ENCODE data around the gene OR56A3. TPM values are rescaled to one million over a fixed set of nuclear protein-coding genes. Genes with fewer than 3 reads are reported as not detected.

OR56A3 gene
- total RNA-seq, 1 experiment from 2014 or later, result not detected

DNA sequence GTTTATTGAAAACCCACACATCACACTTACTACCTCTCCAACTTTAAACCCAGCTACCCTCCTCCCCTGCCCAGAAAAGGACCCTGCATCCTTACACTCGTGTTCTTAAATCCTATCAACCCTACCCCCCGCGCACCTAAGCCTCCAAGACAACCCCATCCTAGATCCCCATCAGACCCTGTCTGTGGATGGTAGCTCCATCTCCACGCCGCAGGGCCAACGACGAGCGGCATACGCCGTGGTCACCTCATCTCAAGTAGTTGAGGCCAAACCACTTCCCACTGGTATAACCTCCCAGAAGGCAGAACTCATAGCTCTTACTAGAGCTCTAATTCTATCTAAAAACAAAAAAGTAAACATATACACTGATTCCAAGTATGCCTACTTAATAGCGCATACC, 9.4 kb upstream of the OR56A3 start:
- H3K36me3 ChIP-seq (ENCODE audit: control insufficient read depth, insufficient read depth, low read length), result no peaks in the 10 kb centered on the region
- intact Hi-C loops (cut with micrococcal nuclease; ENCODE audit: unreplicated experiment), result no loop called here
- peaks cover 3% of the 10 kb centered on the region; the same call in 1 of the 2 replicates for H3K9me3 ChIP-seq (ENCODE audit: control insufficient read depth, insufficient read depth, low read depth, low read length)
- ChIA-PET CTCF (no interaction called here), POLR2A (no interaction called here)
- no peak overlapping the region for H3K27ac ChIP-seq (ENCODE audit: low read length)
- no peak overlapping the region for H3K4me3 ChIP-seq (ENCODE audit: low read depth in 2 of 2, low read length in 2 of 2)
- H3K27me3 ChIP-seq (ENCODE audit: control insufficient read depth, insufficient read depth, low read length), result no peaks in the 10 kb centered on the region
- no peaks in the 10 kb centered on the region for H3K4me1 ChIP-seq (ENCODE audit: control insufficient read depth, insufficient read depth, low read length)
- DNase-seq (ENCODE audit: low read depth, low spot score) (no peak), ATAC-seq (no peak)
- in situ Hi-C loops (cut with HindIII; ENCODE audit: low pct_unique_long_range_greater_than_20kb, low sequenced_read_pairs), result no loop called here
- BruUV-seq (replicated peaks), result no TSS peak
- no peak for TF ChIP-seq SIN3A (IDR thresholded peaks at IDR 0.05; ENCODE audit: borderline replicate concordance, insufficient read depth, low read depth, low read length)
- TF ChIP-seq, protein P1, sequence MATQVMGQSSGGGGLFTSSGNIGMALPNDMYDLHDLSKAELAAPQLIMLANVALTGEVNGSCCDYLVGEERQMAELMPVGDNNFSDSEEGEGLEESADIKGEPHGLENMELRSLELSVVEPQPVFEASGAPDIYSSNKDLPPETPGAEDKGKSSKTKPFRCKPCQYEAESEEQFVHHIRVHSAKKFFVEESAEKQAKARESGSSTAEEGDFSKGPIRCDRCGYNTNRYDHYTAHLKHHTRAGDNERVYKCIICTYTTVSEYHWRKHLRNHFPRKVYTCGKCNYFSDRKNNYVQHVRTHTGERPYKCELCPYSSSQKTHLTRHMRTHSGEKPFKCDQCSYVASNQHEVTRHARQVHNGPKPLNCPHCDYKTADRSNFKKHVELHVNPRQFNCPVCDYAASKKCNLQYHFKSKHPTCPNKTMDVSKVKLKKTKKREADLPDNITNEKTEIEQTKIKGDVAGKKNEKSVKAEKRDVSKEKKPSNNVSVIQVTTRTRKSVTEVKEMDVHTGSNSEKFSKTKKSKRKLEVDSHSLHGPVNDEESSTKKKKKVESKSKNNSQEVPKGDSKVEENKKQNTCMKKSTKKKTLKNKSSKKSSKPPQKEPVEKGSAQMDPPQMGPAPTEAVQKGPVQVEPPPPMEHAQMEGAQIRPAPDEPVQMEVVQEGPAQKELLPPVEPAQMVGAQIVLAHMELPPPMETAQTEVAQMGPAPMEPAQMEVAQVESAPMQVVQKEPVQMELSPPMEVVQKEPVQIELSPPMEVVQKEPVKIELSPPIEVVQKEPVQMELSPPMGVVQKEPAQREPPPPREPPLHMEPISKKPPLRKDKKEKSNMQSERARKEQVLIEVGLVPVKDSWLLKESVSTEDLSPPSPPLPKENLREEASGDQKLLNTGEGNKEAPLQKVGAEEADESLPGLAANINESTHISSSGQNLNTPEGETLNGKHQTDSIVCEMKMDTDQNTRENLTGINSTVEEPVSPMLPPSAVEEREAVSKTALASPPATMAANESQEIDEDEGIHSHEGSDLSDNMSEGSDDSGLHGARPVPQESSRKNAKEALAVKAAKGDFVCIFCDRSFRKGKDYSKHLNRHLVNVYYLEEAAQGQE (IDR thresholded peaks at IDR 0.05; ENCODE audit: insufficient read depth in 1 of 2, low read depth in 2 of 2, low read length in 1 of 2), result no peak
- no peak for TF ChIP-seq POLR2AphosphoS5 (IDR thresholded peaks at IDR 0.05; ENCODE audit: low read depth, low read length)
- TF ChIP-seq TCF7L2 (IDR thresholded peaks at IDR 0.05; ENCODE audit: low read depth, low read length), result no peak
- TF ChIP-seq, protein P2, sequence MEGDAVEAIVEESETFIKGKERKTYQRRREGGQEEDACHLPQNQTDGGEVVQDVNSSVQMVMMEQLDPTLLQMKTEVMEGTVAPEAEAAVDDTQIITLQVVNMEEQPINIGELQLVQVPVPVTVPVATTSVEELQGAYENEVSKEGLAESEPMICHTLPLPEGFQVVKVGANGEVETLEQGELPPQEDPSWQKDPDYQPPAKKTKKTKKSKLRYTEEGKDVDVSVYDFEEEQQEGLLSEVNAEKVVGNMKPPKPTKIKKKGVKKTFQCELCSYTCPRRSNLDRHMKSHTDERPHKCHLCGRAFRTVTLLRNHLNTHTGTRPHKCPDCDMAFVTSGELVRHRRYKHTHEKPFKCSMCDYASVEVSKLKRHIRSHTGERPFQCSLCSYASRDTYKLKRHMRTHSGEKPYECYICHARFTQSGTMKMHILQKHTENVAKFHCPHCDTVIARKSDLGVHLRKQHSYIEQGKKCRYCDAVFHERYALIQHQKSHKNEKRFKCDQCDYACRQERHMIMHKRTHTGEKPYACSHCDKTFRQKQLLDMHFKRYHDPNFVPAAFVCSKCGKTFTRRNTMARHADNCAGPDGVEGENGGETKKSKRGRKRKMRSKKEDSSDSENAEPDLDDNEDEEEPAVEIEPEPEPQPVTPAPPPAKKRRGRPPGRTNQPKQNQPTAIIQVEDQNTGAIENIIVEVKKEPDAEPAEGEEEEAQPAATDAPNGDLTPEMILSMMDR (IDR thresholded peaks at IDR 0.05), result no peak

DNA sequence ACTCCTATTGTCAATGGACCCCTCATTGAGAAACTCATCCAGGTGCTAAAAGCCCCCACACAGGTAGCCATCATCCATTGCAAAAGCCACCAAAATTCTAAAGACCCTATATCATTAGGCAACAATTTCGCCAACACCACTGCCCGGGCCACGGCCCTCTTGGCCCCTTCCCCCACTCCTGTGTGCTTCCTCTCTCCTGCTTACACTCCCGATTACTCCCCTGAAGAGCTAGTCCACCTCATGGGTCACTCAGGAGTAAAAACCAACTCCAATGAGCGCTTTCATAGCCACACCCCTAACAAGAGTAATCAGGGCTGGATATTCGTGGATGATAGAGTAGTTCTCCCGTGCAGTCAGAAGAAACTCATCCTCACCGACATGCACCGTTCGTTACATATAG, 8.9 kb upstream of the OR56A3 start:
- Histone ChIP-seq H3K9me3 (ENCODE audit: control insufficient read depth, insufficient read depth, low read depth, low read length) (peaks cover 3% of the 10 kb centered on the region; the same call in 1 of the 2 replicates), H3K36me3 (ENCODE audit: control insufficient read depth, insufficient read depth, low read length) (no peaks in the 10 kb centered on the region), H3K4me1 (ENCODE audit: control insufficient read depth, insufficient read depth, low read length) (no peaks in the 10 kb centered on the region), H3K27ac (ENCODE audit: low read length) (no peak overlapping the region), H3K27me3 (ENCODE audit: control insufficient read depth, insufficient read depth, low read length) (no peaks in the 10 kb centered on the region), H3K4me3 (ENCODE audit: low read depth in 2 of 2, low read length in 2 of 2) (no peak overlapping the region)
- no TSS peak for BruUV-seq (replicated peaks)
- ATAC-seq (no peak), DNase-seq (ENCODE audit: low read depth, low spot score) (no peak)
- POLR2A ChIA-PET, result no interaction called here
- in situ Hi-C loops (cut with HindIII; ENCODE audit: low pct_unique_long_range_greater_than_20kb, low sequenced_read_pairs), result no loop called here
- no peak for TF ChIP-seq POLR2AphosphoS5 (IDR thresholded peaks at IDR 0.05; ENCODE audit: low read depth, low read length)
- no peak for TF ChIP-seq TCF7L2 (IDR thresholded peaks at IDR 0.05; ENCODE audit: low read depth, low read length)
- TF ChIP-seq, protein P1 (IDR thresholded peaks at IDR 0.05; ENCODE audit: insufficient read depth in 1 of 2, low read depth in 2 of 2, low read length in 1 of 2), result no peak
- TF ChIP-seq SIN3A (IDR thresholded peaks at IDR 0.05; ENCODE audit: borderline replicate concordance, insufficient read depth, low read depth, low read length), result no peak
- TF ChIP-seq, protein P2 (IDR thresholded peaks at IDR 0.05), result no peak
- CTCF ChIA-PET, result no interaction called here
- intact Hi-C loops (cut with micrococcal nuclease; ENCODE audit: unreplicated experiment), result no loop called here

Data from Panc1 (cell line).